ENCODE results near the gene RTN4RL1.

DNA sequence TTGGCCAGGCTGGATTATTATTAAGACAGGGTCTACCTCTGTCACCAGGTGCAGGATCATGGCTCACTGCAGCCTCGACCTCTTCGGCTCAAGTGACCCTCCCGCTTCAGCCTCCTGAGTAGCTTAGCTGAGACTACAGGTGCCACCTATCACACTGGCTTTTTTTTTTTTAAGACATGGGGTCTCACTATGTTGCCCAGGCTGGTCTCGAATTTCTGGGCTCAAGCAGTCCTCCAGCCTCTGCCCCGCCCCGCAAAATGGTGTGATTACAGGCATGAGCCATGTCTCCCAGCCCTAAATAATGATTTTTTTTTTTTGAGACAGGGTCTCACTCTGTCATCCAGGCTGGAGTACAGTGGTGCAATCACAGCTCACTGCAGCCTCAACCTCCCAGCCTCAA, 22.5 kb upstream of the RTN4RL1 start:
- TF ChIP-seq, protein P1, sequence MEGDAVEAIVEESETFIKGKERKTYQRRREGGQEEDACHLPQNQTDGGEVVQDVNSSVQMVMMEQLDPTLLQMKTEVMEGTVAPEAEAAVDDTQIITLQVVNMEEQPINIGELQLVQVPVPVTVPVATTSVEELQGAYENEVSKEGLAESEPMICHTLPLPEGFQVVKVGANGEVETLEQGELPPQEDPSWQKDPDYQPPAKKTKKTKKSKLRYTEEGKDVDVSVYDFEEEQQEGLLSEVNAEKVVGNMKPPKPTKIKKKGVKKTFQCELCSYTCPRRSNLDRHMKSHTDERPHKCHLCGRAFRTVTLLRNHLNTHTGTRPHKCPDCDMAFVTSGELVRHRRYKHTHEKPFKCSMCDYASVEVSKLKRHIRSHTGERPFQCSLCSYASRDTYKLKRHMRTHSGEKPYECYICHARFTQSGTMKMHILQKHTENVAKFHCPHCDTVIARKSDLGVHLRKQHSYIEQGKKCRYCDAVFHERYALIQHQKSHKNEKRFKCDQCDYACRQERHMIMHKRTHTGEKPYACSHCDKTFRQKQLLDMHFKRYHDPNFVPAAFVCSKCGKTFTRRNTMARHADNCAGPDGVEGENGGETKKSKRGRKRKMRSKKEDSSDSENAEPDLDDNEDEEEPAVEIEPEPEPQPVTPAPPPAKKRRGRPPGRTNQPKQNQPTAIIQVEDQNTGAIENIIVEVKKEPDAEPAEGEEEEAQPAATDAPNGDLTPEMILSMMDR (IDR thresholded peaks at IDR 0.05 in 2 of 3, conservative IDR thresholded peaks at IDR 0.05 in 1 of 3; ENCODE audit: insufficient read depth in 2 of 3, low read depth in 1 of 3, low read length in 3 of 3): no peak
- TF ChIP-seq YY1 (IDR thresholded peaks at IDR 0.05; ENCODE audit: borderline replicate concordance in 1 of 3, control insufficient read depth in 1 of 3, extremely low read depth in 1 of 3, insufficient read depth in 3 of 3, insufficient read length in 1 of 3, insufficient replicate concordance in 2 of 3, low read depth in 1 of 3, low read length in 2 of 3) (no peak), HNRNPH1 (optimal IDR thresholded peaks at IDR 0.05; ENCODE audit: low read depth, low read length) (no peak), MAFK (IDR thresholded peaks at IDR 0.05; ENCODE audit: low read length) (no peak), BHLHE40 (IDR thresholded peaks at IDR 0.05; ENCODE audit: low read length) (no peak), U2AF2 (optimal IDR thresholded peaks at IDR 0.05; ENCODE audit: low read depth, low read length) (no peak)
